Measurements from ENCODE around the gene PTOV1.
A peak's percentile ranks its signal among the peaks of the same experiment; 100 is the strongest.
"Not testable (repeated sequence)": the region's sequence is repeated elsewhere in the genome, so short reads cannot be mapped to it uniquely, and the experiment has no call there.

PTOV1 gene

GRCh38 chr19:49814010-49814409, 36.9 kb upstream of the PTOV1 start:
- H3K9me3 Mint-ChIP-seq: no peaks in the 10 kb centered on the region
- TF ChIP-seq CTCF (IDR thresholded peaks at IDR 0.05; ENCODE audit: unreplicated experiment in 3 of 3): no peak
- peak overlapping the region; percentile 42 to 99 (median 98) for H3K27ac Mint-ChIP-seq
- H3K27me3 Mint-ChIP-seq (ENCODE audit: low read depth): peaks cover 5% of the 10 kb centered on the region
- H3K4me1 Mint-ChIP-seq: peaks cover 33% of the 10 kb centered on the region
- H3K4me3 Mint-ChIP-seq: peak overlapping the region; percentile 71 to 97 (median 93)
- no peaks in the 10 kb centered on the region for H3K36me3 Mint-ChIP-seq (ENCODE audit: low read depth)

- peaks cover 31% of the 10 kb centered on the region for H3K4me1 Mint-ChIP-seq
Measured at GRCh38 chr19:49816590-49816989, 34.4 kb upstream of the PTOV1 start.

GRCh38 chr19:49817964-49818648, 32.9 kb upstream of the PTOV1 start, which contains the start of gene MED25:
Gene MED25, plus strand, starts transcription at chr19:49818289. Its CDS starts 53 bp downstream, at chr19:49818342.
- Mint-ChIP-seq H3K27ac (peak within 1 kb of the TSS; percentile 99 to 100 (median 99)), H3K4me3 (peak within 1 kb of the TSS; percentile 100), H3K36me3 (ENCODE audit: low read depth) (peaks cover 11% of the 10 kb centered on the region), H3K27me3 (ENCODE audit: low read depth) (peaks cover 3% of the 10 kb centered on the region), H3K9me3 (no peaks in the 10 kb centered on the region), H3K4me1 (peaks cover 27% of the 10 kb centered on the region)
- TF ChIP-seq CTCF (IDR thresholded peaks at IDR 0.05; ENCODE audit: unreplicated experiment in 3 of 3): peak in 2 of 3 experiments; percentile 53 to 58

More at GRCh38 chr19:49816590-49816989, 34.4 kb upstream of the PTOV1 start:
- peaks cover 8% of the 10 kb centered on the region for H3K36me3 Mint-ChIP-seq (ENCODE audit: low read depth)
- no peak for TF ChIP-seq CTCF (IDR thresholded peaks at IDR 0.05; ENCODE audit: unreplicated experiment in 3 of 3)
- peak overlapping the region; percentile 99 to 100 (median 99) for H3K27ac Mint-ChIP-seq
- peaks cover 5% of the 10 kb centered on the region for H3K27me3 Mint-ChIP-seq (ENCODE audit: low read depth)
- no peaks in the 10 kb centered on the region for H3K9me3 Mint-ChIP-seq
- H3K4me3 Mint-ChIP-seq: peak overlapping the region; percentile 43 to 100 (median 73)

- no peak for TF ChIP-seq CTCF (IDR thresholded peaks at IDR 0.05; ENCODE audit: unreplicated experiment in 3 of 3)
- H3K4me1 Mint-ChIP-seq: peaks cover 27% of the 10 kb centered on the region
- no peaks in the 10 kb centered on the region for H3K9me3 Mint-ChIP-seq
- peak overlapping the region; percentile 99 to 100 (median 99) for H3K27ac Mint-ChIP-seq
- peak overlapping the region; percentile 100 for H3K4me3 Mint-ChIP-seq
- no peaks in the 10 kb centered on the region for H3K27me3 Mint-ChIP-seq (ENCODE audit: low read depth)
- H3K36me3 Mint-ChIP-seq (ENCODE audit: low read depth): peaks cover 18% of the 10 kb centered on the region
Measured at GRCh38 chr19:49818649-49819370, 32.1 kb upstream of the PTOV1 start.

GRCh38 chr19:49819452-49820115, 31.4 kb upstream of the PTOV1 start:
- Mint-ChIP-seq H3K4me1 (peaks cover 21% of the 10 kb centered on the region), H3K36me3 (ENCODE audit: low read depth) (peaks cover 18% of the 10 kb centered on the region), H3K27ac (peak overlapping the region; percentile 99 to 100 (median 99)), H3K4me3 (peak overlapping the region; percentile 100)
- not testable (repeated sequence) for H3K9me3 Mint-ChIP-seq; H3K27me3 Mint-ChIP-seq (ENCODE audit: low read depth)

- Mint-ChIP-seq H3K4me1 (peaks cover 18% of the 10 kb centered on the region), H3K4me3 (peak overlapping the region; percentile 77 to 100 (median 100)), H3K9me3 (no peaks in the 10 kb centered on the region), H3K27ac (peak overlapping the region; percentile 24 to 55 (median 29)), H3K27me3 (ENCODE audit: low read depth) (no peaks in the 10 kb centered on the region), H3K36me3 (ENCODE audit: low read depth) (peaks cover 18% of the 10 kb centered on the region)
- TF ChIP-seq CTCF (IDR thresholded peaks at IDR 0.05; ENCODE audit: unreplicated experiment in 3 of 3): no peak
Measured at GRCh38 chr19:49820125-49820524, 30.8 kb upstream of the PTOV1 start.

All from nephron (organoid).